ENCODE results near the gene GPR15. TPM values are rescaled to one million over a fixed set of nuclear protein-coding genes. Genes with fewer than 3 reads are reported as not detected.

Gene GPR15
- total and polyA plus RNA-seq, 12 donors, result 0.14 to 0.39 TPM; not detected in 10

GRCh38 chr3:98545940-98546339 lies 14.2 kb downstream of the GPR15 start:
- no peak for TF ChIP-seq POLR2A (IDR thresholded peaks at IDR 0.05)
- no peak for TF ChIP-seq CTCF (IDR thresholded peaks at IDR 0.05)
- no peak overlapping the region for H3K27ac ChIP-seq
- no peak for DNase-seq
- no peaks in the 10 kb centered on the region for H3K4me1 ChIP-seq (replicated peaks in 1 of 2)
- H3K4me3 ChIP-seq, result no peak overlapping the region
- H3K9me3 ChIP-seq (replicated peaks in 1 of 3), result no peaks in the 10 kb centered on the region
- intact Hi-C loops (cut with DNase I), result no loop called here
- no peaks in the 10 kb centered on the region for H3K36me3 ChIP-seq (replicated peaks in 1 of 2)
- peaks cover 3% of the 10 kb centered on the region for H3K27me3 ChIP-seq
- 53 to 59% (median 58%) methylated on average over 5 of the region's 5 CpGs for WGBS, 4 donors

- intact Hi-C loops (cut with DNase I), result no loop called here
- peaks cover 3% of the 10 kb centered on the region for H3K27me3 ChIP-seq
- 67 to 92% (median 77%) methylated on average over 4 to 5 of the region's 5 CpGs for WGBS, 4 donors
- no peaks in the 10 kb centered on the region for H3K4me1 ChIP-seq (replicated peaks in 1 of 2)
- DNase-seq, result no peak
- H3K36me3 ChIP-seq (replicated peaks in 1 of 2), result no peaks in the 10 kb centered on the region
- TF ChIP-seq POLR2A (IDR thresholded peaks at IDR 0.05) (no peak), CTCF (IDR thresholded peaks at IDR 0.05) (no peak)
- H3K27ac ChIP-seq, result no peak overlapping the region
- no peaks in the 10 kb centered on the region for H3K9me3 ChIP-seq (replicated peaks in 1 of 3)
- H3K4me3 ChIP-seq, result no peak overlapping the region
Observed at GRCh38 chr3:98548544-98548943, 16.8 kb downstream of the GPR15 start.

- TF ChIP-seq POLR2A (IDR thresholded peaks at IDR 0.05) (no peak), CTCF (IDR thresholded peaks at IDR 0.05) (no peak)
- intact Hi-C loops (cut with DNase I), result no loop called here
- 91 to 95% (median 94%) methylated on average over 3 of the region's 3 CpGs for WGBS, 4 donors
Observed at GRCh38 chr3:98550833-98551232, 19.1 kb downstream of the GPR15 start.

GRCh38 chr3:98551236-98551635 lies 19.5 kb downstream of the GPR15 start:
- no peak for DNase-seq
- H3K27ac ChIP-seq, result no peak overlapping the region

More at GRCh38 chr3:98550833-98551232, 19.1 kb downstream of the GPR15 start:
- no peak for DNase-seq
- Histone ChIP-seq H3K27ac (no peak overlapping the region), H3K4me1 (replicated peaks in 1 of 2) (no peaks in the 10 kb centered on the region), H3K27me3 (no peaks in the 10 kb centered on the region), H3K9me3 (replicated peaks in 1 of 3) (no peaks in the 10 kb centered on the region), H3K4me3 (no peak overlapping the region), H3K36me3 (replicated peaks in 1 of 2) (no peaks in the 10 kb centered on the region)

More at GRCh38 chr3:98551236-98551635, 19.5 kb downstream of the GPR15 start:
- H3K4me3 ChIP-seq, result no peak overlapping the region
- WGBS, 4 donors, result 84 to 90% (median 88%) methylated on average over 2 of the region's 2 CpGs
- no peaks in the 10 kb centered on the region for H3K36me3 ChIP-seq (replicated peaks in 1 of 2)
- H3K4me1 ChIP-seq (replicated peaks in 1 of 2), result no peaks in the 10 kb centered on the region
- no peaks in the 10 kb centered on the region for H3K27me3 ChIP-seq
- TF ChIP-seq POLR2A (IDR thresholded peaks at IDR 0.05), result no peak
- no peak for TF ChIP-seq CTCF (IDR thresholded peaks at IDR 0.05)
- intact Hi-C loops (cut with DNase I), result no loop called here
- no peaks in the 10 kb centered on the region for H3K9me3 ChIP-seq (replicated peaks in 1 of 3)
